Measurements from ENCODE around the gene C2CD4C. TPM values are rescaled to one million over a fixed set of nuclear protein-coding genes. Genes with fewer than 3 reads are reported as not detected.

The C2CD4C gene
- total and polyA plus RNA-seq, 2 experiments from 2014 or later: 2.1 to 12.5 TPM

DNA sequence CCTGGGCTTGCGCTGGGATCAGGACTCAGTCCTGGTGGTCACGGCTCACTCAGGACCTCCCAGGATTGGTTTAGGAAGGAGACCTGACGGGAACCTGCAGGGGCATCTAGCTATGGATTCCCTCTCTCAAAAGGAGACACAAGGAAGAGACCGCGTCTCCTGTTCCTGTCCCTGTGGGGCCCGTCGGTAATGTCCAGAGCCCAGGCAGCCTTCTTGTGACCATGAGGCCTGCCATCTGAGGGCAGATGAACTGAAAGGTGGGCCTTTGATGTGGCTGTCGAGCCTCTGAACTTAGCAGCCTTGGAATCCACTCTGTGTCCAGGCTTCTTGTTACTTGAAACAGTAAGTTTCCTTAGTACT, 32.9 kb downstream of the C2CD4C start:
- no peak overlapping the region for H3K4me3 Mint-ChIP-seq

More for the DNA sequence above, 32.9 kb downstream of the C2CD4C start:
- Histone ChIP-seq H3K4me1 (ENCODE audit: insufficient read depth) (no peaks in the 10 kb centered on the region), H3K4me3 (no peak overlapping the region), H3K9me2 (ENCODE audit: insufficient read depth) (no peaks in the 10 kb centered on the region), H3K36me3 (ENCODE audit: insufficient read depth) (no peaks in the 10 kb centered on the region), H3K27ac (ENCODE audit: low read depth) (no peak overlapping the region), H3K4me2 (no peak overlapping the region), H3F3A (replicated peaks; ENCODE audit: low read depth) (no peaks in the 10 kb centered on the region), H3K27me3 (ENCODE audit: insufficient read depth) (no peaks in the 10 kb centered on the region), H2AFZ (no peak overlapping the region), H4K20me1 (replicated peaks; ENCODE audit: insufficient read depth) (no peaks in the 10 kb centered on the region), H3K79me2 (replicated peaks; ENCODE audit: insufficient read depth) (no peaks in the 10 kb centered on the region)
- H3K9me3 Mint-ChIP-seq: peaks cover 14% of the 10 kb centered on the region
- H3K27me3 Mint-ChIP-seq (ENCODE audit: insufficient read depth, low read depth, poor library complexity): peaks cover 16% of the 10 kb centered on the region
- TF ChIP-seq EZH2 (IDR thresholded peaks at IDR 0.05; ENCODE audit: low read depth, unreplicated experiment) (no peak), ZNF114 (CRISPR knock-in tag; IDR thresholded peaks at IDR 0.05) (no peak), JUNB (IDR thresholded peaks at IDR 0.05; ENCODE audit: unreplicated experiment) (no peak), STAT1 (IDR thresholded peaks at IDR 0.05; ENCODE audit: unreplicated experiment) (no peak), POLR2AphosphoS5 (IDR thresholded peaks at IDR 0.05; ENCODE audit: low read depth) (no peak), ZNF331 (CRISPR knock-in tag; IDR thresholded peaks at IDR 0.05; ENCODE audit: low read depth) (no peak), CREB1 (CRISPR knock-in tag; IDR thresholded peaks at IDR 0.05; ENCODE audit: low read depth) (no peak), EZH2phosphoT487 (IDR thresholded peaks at IDR 0.05; ENCODE audit: unreplicated experiment) (no peak), NANOG (IDR thresholded peaks at IDR 0.05; ENCODE audit: borderline replicate concordance) (no peak)
- TF ChIP-seq, protein P1, sequence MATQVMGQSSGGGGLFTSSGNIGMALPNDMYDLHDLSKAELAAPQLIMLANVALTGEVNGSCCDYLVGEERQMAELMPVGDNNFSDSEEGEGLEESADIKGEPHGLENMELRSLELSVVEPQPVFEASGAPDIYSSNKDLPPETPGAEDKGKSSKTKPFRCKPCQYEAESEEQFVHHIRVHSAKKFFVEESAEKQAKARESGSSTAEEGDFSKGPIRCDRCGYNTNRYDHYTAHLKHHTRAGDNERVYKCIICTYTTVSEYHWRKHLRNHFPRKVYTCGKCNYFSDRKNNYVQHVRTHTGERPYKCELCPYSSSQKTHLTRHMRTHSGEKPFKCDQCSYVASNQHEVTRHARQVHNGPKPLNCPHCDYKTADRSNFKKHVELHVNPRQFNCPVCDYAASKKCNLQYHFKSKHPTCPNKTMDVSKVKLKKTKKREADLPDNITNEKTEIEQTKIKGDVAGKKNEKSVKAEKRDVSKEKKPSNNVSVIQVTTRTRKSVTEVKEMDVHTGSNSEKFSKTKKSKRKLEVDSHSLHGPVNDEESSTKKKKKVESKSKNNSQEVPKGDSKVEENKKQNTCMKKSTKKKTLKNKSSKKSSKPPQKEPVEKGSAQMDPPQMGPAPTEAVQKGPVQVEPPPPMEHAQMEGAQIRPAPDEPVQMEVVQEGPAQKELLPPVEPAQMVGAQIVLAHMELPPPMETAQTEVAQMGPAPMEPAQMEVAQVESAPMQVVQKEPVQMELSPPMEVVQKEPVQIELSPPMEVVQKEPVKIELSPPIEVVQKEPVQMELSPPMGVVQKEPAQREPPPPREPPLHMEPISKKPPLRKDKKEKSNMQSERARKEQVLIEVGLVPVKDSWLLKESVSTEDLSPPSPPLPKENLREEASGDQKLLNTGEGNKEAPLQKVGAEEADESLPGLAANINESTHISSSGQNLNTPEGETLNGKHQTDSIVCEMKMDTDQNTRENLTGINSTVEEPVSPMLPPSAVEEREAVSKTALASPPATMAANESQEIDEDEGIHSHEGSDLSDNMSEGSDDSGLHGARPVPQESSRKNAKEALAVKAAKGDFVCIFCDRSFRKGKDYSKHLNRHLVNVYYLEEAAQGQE (IDR thresholded peaks at IDR 0.05; ENCODE audit: unreplicated experiment): no peak
- TF ChIP-seq, protein P2, sequence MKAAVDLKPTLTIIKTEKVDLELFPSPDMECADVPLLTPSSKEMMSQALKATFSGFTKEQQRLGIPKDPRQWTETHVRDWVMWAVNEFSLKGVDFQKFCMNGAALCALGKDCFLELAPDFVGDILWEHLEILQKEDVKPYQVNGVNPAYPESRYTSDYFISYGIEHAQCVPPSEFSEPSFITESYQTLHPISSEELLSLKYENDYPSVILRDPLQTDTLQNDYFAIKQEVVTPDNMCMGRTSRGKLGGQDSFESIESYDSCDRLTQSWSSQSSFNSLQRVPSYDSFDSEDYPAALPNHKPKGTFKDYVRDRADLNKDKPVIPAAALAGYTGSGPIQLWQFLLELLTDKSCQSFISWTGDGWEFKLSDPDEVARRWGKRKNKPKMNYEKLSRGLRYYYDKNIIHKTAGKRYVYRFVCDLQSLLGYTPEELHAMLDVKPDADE (IDR thresholded peaks at IDR 0.05): no peak
- TF ChIP-seq, protein P3, sequence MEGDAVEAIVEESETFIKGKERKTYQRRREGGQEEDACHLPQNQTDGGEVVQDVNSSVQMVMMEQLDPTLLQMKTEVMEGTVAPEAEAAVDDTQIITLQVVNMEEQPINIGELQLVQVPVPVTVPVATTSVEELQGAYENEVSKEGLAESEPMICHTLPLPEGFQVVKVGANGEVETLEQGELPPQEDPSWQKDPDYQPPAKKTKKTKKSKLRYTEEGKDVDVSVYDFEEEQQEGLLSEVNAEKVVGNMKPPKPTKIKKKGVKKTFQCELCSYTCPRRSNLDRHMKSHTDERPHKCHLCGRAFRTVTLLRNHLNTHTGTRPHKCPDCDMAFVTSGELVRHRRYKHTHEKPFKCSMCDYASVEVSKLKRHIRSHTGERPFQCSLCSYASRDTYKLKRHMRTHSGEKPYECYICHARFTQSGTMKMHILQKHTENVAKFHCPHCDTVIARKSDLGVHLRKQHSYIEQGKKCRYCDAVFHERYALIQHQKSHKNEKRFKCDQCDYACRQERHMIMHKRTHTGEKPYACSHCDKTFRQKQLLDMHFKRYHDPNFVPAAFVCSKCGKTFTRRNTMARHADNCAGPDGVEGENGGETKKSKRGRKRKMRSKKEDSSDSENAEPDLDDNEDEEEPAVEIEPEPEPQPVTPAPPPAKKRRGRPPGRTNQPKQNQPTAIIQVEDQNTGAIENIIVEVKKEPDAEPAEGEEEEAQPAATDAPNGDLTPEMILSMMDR (conservative IDR thresholded peaks at IDR 0.05; ENCODE audit: low read depth in 2 of 2): no peak
- TF ChIP-seq, protein P4, sequence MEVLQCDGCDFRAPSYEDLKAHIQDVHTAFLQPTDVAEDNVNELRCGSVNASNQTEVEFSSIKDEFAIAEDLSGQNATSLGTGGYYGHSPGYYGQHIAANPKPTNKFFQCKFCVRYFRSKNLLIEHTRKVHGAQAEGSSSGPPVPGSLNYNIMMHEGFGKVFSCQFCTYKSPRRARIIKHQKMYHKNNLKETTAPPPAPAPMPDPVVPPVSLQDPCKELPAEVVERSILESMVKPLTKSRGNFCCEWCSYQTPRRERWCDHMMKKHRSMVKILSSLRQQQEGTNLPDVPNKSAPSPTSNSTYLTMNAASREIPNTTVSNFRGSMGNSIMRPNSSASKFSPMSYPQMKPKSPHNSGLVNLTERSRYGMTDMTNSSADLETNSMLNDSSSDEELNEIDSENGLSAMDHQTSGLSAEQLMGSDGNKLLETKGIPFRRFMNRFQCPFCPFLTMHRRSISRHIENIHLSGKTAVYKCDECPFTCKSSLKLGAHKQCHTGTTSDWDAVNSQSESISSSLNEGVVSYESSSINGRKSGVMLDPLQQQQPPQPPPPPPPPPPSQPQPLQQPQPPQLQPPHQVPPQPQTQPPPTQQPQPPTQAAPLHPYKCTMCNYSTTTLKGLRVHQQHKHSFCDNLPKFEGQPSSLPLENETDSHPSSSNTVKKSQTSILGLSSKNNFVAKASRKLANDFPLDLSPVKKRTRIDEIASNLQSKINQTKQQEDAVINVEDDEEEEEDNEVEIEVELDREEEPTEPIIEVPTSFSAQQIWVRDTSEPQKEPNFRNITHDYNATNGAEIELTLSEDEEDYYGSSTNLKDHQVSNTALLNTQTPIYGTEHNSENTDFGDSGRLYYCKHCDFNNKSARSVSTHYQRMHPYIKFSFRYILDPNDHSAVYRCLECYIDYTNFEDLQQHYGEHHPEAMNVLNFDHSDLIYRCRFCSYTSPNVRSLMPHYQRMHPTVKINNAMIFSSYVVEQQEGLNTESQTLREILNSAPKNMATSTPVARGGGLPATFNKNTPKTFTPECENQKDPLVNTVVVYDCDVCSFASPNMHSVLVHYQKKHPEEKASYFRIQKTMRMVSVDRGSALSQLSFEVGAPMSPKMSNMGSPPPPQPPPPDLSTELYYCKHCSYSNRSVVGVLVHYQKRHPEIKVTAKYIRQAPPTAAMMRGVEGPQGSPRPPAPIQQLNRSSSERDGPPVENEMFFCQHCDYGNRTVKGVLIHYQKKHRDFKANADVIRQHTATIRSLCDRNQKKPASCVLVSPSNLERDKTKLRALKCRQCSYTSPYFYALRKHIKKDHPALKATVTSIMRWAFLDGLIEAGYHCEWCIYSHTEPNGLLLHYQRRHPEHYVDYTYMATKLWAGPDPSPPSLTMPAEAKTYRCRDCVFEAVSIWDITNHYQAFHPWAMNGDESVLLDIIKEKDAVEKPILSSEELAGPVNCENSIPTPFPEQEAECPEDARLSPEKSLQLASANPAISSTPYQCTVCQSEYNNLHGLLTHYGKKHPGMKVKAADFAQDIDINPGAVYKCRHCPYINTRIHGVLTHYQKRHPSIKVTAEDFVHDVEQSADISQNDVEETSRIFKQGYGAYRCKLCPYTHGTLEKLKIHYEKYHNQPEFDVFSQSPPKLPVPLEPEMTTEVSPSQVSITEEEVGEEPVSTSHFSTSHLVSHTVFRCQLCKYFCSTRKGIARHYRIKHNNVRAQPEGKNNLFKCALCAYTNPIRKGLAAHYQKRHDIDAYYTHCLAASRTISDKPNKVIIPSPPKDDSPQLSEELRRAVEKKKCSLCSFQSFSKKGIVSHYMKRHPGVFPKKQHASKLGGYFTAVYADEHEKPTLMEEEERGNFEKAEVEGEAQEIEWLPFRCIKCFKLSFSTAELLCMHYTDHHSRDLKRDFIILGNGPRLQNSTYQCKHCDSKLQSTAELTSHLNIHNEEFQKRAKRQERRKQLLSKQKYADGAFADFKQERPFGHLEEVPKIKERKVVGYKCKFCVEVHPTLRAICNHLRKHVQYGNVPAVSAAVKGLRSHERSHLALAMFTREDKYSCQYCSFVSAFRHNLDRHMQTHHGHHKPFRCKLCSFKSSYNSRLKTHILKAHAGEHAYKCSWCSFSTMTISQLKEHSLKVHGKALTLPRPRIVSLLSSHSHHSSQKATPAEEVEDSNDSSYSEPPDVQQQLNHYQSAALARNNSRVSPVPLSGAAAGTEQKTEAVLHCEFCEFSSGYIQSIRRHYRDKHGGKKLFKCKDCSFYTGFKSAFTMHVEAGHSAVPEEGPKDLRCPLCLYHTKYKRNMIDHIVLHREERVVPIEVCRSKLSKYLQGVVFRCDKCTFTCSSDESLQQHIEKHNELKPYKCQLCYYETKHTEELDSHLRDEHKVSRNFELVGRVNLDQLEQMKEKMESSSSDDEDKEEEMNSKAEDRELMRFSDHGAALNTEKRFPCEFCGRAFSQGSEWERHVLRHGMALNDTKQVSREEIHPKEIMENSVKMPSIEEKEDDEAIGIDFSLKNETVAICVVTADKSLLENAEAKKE (CRISPR knock-in tag; IDR thresholded peaks at IDR 0.05): no peak
- DNase-seq (ENCODE audit: low spot score) (no peak), ATAC-seq (no peak)
- no peak overlapping the region for H3K27ac Mint-ChIP-seq
- no peaks in the 10 kb centered on the region for H3K36me3 Mint-ChIP-seq (ENCODE audit: low read depth)
- no peaks in the 10 kb centered on the region for H3K4me1 Mint-ChIP-seq
